Omental fat pad (tissue), 4 donors: Measurements from ENCODE around the gene SLC24A4. TPM values are rescaled to one million over a fixed set of nuclear protein-coding genes. Genes with fewer than 3 reads are reported as not detected.

ENCODE experiments used
- ATAC-seq: fragments of 150-250 bp; one replicate; pipeline ENCODE4 v1.9.1; 2016; ENCODE audit warnings: mild to moderate bottlenecking, moderate library complexity; ENCODE audit not compliant: low FRiP score
- DNase-seq: peaks from one replicate; pipeline ENCODE4 v3.0.0-alpha.2; 2019; ENCODE audit warnings: low spot score
- total RNA-seq, 4 donors: library from RNA; depleted of rRNA; stranded (reverse); fragments of >200 nt; gene quantifications; one replicate each; pipeline ENCODE4 v1.1.0, GENCODE V29; 2016
- TF ChIP-seq, protein P1 (sequence below), 3 donors: fragments of 450-650 bp; IDR thresholded peaks; one replicate each; pipeline ENCODE4 v1.5.1; 2016 to 2017; ENCODE audit warnings: antibody characterized with exemption in 3 of 3, mild to moderate bottlenecking in 3 of 3, moderate library complexity in 2 of 3

Gene SLC24A4
- total RNA-seq, 4 donors from 2014 or later, result 0.48 to 2.2 (median 0.79) TPM

DNA sequence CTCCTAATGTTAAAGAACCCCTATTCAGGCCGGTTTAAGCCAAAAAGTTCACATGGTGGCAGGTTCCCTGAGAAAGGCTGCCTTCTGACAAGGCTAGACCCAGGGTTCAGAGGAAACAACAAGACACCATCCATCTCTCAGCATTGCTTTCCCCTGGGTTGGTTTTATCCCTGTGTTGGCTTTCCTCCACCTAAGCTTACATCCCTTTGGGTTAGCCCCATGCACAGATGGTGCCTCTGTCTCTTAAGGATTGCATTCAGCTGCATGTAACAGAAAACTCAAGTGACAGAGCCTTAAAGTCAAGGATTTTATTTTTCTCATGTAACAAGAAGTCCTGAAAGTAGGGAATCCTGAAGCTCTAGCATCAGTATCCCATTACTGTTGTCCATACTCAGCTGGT, 147.8 kb downstream of the SLC24A4 start:
- TF ChIP-seq, protein P1, sequence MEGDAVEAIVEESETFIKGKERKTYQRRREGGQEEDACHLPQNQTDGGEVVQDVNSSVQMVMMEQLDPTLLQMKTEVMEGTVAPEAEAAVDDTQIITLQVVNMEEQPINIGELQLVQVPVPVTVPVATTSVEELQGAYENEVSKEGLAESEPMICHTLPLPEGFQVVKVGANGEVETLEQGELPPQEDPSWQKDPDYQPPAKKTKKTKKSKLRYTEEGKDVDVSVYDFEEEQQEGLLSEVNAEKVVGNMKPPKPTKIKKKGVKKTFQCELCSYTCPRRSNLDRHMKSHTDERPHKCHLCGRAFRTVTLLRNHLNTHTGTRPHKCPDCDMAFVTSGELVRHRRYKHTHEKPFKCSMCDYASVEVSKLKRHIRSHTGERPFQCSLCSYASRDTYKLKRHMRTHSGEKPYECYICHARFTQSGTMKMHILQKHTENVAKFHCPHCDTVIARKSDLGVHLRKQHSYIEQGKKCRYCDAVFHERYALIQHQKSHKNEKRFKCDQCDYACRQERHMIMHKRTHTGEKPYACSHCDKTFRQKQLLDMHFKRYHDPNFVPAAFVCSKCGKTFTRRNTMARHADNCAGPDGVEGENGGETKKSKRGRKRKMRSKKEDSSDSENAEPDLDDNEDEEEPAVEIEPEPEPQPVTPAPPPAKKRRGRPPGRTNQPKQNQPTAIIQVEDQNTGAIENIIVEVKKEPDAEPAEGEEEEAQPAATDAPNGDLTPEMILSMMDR (IDR thresholded peaks at IDR 0.05), result no peak
- no peak for ATAC-seq
- no peak for DNase-seq

DNA sequence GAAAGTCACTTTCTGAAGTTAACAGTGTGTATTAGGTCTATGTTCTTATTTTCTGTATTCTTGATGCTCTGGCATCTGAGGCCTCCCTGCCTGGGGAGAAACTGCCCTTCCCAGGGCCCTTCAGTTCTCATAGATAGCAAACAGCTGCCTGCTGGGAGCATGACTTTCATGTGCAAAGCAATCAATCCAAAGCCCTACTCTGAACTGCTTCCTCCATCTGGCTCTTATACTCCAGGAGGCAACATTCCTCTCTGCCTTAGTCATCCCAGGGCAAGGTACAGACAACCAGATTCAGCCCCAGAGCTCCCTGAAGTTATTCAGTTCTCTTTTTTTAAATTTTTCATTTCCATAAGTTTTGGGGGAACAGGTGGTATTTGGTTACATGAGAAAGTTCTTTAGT, 149.0 kb downstream of the SLC24A4 start:
- TF ChIP-seq, protein P1 (IDR thresholded peaks at IDR 0.05), result no peak
- no peak for ATAC-seq

DNA sequence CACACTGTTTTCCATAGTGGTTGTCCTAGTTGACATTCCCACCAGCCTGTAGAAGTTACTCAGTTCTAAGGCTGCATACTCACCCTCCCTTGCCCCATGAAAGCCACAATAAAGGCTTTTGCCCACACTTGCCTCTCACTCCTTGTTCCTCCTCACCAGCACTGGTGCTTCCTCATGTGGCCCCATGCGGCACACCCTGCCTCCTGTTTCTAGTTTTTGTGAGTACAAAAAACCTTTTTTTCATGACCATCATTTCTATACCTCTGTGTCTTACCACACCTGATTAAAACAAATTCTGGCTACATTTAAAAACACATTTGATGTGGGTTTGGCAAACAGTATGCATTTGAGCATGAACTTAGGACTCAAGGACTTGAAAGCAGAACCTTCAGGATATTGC, 149.9 kb downstream of the SLC24A4 start:
- TF ChIP-seq, protein P1 (IDR thresholded peaks at IDR 0.05), result no peak
- no peak for DNase-seq
- no peak for ATAC-seq

More for the DNA sequence above, 149.0 kb downstream of the SLC24A4 start:
- no peak for DNase-seq

DNA sequence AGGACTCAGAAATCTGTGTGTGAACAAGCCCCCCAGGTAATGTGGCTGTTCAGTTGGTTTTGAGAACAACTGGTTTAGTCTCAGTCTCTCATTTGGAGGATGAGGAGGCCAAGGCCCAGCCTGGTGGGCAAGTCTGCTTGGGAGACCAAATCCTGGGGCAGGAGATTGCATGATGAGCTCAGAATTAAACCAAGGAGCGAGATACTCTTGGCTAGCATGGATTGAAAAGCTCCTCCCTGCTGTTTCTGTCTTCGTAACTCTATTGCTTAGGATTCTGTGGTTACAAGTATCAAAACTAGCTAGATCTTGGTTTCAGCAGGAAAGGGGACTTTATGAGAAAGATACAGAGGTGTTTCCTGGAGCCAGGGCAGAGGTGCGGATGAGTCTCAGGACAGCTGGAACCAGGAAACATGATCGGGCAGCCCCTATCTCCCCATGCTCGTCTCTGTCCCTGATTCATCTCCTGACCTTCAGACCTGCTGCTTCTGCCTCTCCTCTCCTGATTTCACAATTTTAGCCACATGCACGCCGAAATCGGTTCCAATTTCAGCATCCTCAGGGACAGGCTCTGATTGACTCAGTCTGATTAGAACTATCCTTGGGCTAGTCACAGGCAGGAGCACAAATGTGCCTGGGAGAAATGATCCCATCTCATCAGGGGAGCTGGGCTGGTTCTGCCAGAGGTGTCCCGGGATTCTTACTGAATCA, 150.4 kb downstream of the SLC24A4 start:
- DNase-seq, result no peak
- ATAC-seq, result peak; percentile 54
- TF ChIP-seq, protein P1 (IDR thresholded peaks at IDR 0.05), result no peak

DNA sequence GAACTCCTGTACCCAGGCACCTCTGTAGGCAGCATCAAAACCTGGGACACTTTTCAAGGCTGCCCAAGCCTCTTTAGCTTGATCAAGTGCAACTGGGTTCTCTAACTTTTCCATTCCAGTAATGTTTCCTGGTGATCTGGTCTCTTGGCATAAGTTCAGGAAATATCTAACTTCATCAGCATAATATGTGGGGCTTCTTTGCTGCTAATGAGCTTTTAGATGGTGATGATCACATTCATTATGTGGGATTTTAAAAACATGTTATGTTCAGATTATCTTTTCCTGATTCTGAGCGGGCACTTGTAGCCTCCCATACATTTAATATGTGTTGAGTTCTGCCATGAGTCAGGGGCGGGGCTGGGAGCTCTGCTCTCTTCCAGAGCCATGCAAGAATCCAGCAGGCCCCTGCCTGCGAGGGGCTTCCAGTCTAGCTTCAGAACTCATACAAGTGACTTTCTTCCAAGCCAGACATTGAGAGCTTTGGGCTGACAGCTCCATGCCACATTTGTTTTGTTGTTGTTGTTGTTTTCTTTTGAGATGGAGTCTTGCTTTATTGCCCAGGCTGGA, 151.1 kb downstream of the SLC24A4 start:
- DNase-seq, result no peak
- TF ChIP-seq, protein P1 (IDR thresholded peaks at IDR 0.05), result no peak
- ATAC-seq, result no peak

DNA sequence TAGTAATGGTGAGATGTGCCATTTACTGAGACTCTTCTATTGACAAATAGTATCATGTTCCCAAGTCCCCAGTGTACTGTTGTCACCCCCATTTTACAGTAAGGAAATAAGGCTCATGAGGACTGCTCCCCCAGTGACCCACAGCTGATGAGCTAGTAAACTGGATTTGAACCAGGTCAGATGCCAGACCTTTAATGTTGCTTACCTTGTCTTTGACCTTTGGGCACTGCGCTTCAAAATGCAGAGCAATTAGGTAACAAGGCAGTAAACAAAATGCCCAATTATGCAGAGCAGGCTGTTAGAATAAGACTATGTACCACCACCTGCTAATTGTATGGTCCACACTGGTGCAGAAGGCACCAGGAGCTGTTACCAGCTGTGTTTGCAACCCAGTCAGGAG, 152.1 kb downstream of the SLC24A4 start:
- TF ChIP-seq, protein P1 (IDR thresholded peaks at IDR 0.05), result no peak
- DNase-seq, result no peak
- no peak for ATAC-seq
